Stimulated activated CD4-positive, alpha-beta T cell treated with anti-CD3 and anti-CD28 coated beads, Interleukin-2, amount 100 ng/mL, for 24 hours (primary cell): ENCODE results near the gene PHLDA2.

Experiments
- DNase-seq, 2 donors: peaks; one replicate each; pipeline ENCODE4 v3.0.0-alpha.2; 2020

The PHLDA2 gene

DNA sequence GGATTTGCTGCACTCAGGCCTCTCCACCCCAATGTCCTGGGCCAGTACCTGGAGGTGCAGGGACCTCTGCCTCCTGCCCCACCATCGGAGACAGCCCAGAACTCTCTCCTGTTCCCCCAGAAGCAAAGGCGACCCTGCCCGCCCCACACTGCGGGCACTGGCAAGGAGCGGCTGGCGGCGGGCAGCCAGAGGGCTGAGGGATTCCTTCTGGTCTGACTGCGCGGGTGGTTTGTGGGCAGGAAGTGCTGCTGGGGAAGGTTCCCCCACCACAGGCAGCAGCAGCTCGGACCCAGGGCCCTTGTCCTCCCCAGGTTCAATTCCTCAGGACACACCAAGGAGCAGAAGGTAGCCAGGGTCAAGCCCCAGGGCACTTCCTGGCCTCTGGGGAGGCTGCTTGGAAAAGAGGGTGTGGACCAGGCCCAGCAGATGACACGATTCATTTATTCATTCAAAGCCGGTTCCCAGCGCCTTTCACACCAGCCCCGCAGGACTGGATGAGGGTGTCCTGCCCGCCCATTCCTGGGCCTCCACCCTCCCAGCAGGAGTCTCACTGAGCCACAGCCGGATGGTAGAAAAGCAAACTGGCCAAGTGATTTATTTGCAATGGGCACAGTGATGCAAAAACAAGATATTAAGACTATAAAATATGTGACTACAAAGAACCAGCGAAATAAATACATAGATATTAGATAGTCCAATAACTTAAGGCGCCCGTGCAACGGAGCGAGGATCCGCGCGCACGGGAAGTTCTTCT is 1.2 kb downstream of the PHLDA2 start:
- no peak for DNase-seq

DNA sequence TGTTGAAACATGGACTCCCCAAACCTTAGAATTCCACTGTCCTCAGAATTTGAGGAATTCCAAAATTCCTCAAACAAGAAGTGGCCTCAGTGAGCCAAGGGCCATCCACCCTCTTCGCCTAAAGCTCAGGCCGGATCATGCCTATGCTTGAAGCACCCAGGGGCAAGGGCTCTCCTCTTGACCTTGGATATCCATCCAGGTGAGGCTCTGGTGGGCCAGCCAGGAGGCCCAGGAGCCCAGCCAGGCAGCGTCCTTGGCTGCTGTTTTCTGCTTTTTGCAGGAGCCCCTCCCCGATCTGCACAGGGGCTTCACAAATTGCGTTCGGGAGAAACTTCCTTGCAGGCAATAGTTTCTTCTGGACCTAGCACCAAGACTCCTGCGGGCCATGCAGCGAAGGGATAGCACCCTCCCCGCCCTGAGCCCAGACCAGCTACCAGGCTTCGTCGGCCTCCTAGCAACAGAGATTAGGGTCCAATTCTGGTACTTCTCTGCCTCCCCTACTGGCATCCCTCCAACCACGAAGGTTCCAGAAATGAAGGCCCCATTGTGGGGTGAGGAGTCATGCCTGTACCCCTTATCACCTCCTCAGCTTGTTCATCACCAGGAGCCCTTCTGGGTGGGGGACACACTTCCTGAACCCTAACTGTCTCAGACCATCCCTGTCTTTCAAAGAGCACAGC is 2.0 kb downstream of the PHLDA2 start:
- DNase-seq = no peak

DNA sequence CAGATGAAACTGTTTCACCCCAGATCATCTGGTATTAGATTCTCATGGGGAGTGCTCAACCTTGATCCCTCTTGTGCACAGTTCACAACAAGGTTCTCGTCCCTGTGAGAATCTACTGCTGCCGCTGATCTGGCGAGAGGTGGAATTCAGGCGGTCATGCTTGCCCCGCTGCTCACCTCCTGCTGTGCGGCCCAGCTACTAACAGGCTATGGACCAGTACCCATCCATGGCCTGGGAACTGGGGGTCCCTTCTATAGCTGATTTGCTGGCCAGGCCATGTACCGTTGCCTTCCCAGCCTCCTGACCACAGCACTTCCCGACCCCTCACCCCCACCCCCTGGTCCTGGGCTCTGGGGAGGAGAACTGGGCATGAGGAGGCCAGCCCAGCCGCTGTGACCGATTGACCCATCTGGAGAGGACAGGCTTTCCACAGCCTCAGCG is 2.6 kb downstream of the PHLDA2 start:
- DNase-seq = no peak

DNA sequence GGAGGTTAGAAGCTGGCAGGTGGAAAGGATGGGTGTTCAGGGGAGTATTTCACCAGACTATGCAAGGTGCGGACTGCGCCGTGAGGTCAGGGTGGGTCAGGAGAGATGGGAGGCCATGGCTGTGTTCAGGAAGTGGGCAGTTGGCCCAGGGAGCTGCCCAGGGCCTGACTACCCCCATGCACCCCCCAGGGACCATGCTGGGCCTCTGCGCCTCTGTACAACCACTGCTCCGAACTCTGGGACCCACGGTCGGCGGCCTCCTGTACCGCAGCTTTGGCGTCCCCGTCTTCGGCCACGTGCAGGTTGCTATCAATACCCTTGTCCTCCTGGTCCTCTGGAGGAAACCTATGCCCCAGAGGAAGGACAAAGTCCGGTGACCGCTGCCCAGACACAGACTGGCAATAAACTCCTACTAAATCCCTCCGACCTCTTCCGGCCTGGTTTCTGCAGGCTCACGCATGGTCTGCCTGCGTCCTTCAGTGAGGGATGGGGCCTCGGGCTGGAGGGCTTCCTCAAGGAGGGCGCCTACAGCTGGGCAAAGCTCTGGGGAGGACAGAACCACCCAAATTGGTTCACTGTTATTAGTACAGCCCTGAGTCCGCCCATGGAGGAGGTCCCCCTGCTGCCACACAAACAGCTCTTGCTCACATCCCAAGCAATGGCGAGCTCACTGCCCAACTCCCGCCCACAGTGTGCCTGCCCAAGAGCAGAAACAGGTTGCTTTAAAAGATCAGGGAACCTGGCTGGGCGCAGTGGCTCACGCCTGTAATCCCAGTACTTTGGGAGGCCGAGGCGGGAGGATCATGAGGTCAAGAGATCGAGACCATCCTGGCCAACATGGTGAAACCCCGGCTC is 4.2 kb downstream of the PHLDA2 start:
- DNase-seq = no peak

DNA sequence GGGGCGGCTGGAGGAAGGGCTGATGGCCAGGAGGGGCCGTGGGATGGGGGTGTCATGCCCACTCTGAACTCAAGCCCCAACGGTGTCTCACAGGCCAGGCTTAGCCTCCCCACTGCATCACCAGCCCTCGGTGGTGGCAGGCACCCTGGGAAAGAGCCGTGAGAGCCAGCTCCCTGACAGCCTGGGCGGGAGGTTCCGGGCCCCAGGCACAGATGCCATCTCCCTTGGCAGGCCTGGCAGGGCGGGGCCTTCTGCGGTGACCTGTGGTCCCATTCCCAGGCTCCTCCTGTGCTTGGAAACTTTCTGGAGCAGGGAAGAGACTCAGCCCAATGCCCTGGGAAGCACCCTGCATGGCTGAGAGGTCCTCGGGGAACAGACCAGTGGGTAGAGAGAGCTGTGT is 4.8 kb downstream of the PHLDA2 start:
- DNase-seq = no peak

DNA sequence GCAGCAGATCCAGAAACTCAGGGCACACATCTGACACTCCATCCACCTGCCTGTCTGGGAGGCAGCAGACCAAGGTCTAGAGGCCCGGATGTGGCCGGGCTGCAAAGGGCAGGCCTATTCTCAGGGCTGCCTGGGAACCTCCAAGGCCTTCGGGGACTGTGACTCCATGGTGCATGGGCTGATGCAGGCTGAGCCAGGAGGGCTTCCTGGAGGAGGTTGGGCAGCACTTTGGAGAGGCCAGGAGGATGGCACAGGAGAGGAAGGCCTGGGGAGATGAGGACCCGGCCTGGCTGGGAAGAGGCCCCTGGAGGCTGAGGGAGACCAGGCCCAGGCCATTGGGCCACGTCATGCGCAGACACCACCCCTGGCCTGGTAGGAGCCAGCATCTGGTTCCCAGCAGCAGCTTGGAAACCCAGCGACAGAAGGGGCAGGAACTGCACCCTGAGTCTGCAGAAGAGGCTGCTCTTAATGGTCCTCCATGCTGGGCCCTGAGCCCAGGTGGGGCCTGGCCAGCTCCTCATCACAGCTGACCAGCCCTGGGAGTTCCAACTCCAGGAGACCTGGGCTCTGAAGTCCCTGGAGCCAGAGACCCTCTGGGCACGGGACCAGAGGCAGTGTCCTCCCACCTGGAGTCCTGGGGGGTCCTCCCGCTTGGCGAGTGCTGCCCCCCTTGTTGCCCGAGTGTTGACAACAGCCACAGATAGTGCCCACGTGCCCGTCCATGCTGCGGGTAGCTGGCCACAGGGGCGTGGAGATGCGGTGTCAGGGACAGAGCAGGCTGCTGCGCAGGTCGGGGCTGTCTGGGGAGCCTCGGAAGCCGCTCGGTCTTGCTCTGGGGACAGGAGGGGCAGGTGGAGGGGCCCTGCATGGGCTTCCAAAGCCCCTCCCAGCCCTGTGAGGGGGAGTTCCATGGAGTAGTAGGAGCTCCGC is 5.5 kb downstream of the PHLDA2 start:
- DNase-seq = no peak

DNA sequence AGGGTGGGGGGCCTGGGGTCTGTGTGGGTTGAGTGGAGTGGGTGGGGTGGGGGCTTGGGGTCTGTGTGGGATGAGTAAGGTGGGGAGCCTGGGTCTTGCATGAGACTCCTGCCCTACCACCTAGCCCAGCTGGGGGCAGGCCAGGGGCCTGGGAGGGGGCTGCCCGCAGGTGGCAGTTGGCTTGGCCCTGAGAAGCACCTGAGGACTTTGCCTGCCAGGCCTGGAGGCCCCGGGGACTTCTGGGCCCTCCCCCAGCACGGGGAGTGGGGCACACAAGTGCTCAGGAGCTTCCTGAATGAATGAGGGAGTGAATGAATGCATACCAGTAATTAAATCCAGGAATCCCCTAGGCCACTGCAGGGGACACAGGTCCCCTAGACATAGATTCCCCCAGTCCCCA is 6.6 kb downstream of the PHLDA2 start:
- DNase-seq = no peak

DNA sequence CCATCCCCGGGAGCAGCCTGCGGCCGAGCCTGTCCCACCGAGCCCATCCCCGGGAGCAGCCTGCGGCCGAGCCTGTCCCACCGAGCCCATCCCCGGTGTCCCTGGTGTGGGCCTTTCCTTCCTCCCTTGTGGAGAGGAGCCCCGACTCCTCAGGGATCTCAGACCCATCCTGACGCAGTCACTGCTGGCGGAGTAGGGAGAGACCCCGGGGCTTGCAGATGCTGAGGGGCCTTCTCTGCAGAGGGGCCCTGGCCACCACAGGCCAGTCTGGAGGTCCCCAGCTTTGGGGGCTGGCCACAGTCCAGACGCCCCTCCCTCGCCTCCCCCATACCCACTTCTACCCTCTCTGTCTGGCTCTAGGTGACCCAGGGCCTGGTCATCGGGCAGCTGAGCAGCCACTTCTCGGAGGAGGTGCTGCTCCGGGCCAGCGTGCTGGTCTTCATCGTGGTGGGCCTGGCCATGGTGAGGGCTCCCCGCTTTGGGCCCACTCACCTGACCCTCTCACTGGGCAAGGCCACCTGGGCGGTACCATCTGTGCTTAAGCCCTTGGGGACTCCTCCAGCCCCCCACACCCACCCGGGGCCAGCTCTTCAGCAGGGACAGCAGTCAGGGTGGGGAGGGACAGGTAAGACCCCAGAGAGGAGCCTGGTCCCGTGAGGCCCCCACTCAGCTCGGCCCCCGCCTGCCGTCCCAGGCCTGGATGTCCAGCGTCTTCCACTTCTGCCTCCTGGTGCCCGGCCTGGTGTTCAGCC is 7.3 kb downstream of the PHLDA2 start:
- no peak for DNase-seq

DNA sequence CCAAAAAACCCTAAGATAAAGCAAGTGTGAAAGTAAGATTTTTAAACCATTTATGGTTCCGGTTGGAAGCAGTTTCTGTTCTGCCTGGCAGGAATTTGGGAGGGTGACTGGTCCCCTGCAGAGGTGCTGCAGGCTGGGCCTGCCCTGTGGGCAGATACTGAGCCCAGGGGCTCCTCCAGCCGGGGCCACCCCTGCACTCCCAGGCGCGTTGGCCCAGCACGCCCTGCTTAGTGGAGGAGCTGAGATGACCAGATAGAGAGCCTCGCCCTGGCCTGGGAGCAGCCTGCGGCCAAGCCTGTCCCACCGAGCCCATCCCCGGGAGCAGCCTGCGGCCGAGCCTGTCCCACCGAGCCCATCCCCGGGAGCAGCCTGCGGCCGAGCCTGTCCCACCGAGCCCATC is 8.0 kb downstream of the PHLDA2 start:
- DNase-seq = no peak

DNA sequence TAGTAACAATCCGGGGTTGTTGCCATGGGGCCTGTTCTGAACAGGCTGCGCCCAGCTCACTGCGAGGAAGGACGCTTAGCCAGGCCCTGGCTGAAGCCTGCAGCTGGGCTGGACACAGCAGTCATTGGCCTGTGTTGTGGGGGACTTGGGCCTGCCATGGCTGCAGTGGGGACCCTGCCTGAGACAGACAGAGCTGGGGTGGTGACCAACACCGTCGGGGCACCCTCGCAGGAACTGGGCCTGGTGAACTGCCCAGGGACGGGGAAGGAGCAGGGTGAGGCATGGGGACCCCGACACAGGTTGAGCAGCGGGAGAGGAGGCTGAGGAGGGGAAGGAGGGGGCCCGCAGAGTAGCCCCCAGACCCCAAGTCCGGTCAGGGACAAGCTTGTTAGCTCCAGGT is 8.9 kb downstream of the PHLDA2 start:
- DNase-seq = no peak

DNA sequence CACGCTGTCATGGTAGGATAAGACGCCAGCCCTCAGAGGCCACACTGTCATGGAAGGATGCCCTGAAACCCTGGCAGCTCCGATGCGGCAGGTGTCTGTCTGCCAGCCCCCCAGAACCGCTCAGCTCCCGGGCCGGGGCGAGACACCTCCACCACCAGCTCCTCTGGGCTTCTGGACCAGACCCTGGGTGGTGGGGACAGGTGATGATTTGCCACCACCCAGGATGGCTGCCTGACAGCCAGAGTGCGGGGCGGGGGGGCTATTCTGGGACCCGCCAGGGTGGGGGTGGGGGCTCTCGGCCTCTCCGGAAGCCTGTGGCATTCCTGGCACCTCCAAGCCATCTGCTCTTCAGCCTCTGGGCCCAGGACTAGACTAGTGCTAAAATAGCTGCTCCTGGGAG is 9.4 kb downstream of the PHLDA2 start:
- no peak for DNase-seq

DNA sequence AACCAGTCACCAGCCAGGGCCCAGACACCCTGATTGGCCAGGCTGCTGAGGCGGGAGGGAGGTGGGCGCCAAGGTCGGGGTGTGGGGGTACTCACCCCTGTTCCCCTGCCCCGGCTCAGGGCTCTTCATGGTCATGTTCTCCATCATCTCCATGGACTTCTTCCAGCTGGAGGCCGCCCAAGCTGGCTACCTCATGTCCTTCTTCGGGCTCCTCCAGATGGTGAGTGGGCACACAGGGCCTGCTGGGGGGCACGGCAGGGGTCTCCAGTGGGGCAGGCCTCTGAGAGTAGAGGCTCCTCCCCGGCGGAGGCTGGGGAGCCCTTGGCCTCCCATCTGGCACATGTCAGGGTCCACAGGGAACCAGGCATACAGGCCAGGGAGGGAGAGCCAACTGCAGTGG is 10.0 kb downstream of the PHLDA2 start:
- DNase-seq = no peak

DNA sequence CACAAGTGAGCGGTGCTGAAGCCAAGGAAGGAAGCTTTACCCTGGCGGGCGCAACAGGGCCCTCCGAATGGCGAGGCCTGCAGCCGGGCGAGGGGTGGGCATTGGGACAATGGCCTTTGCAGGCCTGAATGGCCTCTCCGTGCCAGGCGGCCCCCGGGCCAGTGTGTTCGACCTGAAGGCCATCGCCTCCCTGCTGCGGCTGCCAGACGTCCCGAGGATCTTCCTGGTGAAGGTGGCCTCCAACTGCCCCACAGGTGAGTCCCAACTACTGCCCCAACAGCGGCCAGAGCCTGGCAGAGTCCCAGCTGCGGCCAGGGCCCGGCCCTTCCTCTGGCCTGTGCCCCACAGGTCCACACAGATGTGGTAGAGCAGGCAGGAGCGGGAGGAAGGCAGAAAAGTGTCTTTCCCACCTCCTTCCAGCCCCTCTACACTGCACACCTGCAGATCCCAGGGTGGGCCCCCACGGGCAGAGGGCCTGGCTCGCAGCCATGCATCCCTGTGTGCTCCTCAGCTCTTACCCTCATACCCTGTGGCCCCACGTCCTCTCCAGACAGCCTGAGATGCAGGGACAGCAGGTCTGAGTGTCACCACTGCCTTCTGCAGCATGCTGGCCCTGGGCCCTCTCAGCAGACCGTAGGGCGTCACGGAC is 11.3 kb downstream of the PHLDA2 start:
- DNase-seq = no peak

DNA sequence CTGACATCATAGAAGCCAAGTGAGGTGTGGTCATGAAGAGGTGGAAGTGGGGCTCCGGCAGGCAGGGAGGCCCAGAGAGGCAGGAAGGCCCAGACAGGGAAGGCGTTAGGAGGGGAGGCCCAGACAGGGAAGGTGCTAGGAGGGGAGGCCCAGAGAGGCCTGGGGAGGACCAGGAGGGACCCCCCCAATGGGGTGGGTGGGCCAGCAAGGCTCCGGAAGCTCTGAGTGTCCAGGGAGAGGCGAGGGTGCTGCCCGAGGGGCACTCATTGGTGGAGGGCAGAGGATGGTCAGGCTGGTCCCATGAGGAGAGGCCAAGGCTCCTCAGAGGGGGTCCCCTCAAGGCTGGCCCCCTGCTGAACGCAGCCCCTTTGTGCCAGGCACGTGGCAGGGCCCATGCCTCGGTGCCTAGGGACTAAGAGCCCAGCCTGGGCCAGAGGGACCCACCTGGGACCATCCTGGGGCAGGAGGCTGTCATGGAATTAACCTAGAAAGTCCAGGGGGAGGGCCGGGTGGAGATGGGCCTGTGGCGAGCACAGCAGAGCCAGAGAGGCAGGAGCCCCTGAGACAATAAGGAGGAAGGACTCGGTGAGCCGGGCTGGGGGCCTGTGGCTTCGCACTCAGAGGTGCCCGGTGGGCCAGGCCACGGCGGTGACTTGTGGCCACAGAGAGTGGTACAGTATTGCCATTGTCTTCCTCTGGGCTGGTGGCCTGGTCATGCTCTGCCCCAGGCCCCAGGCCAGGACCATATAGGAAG is 12.2 kb downstream of the PHLDA2 start:
- no peak for DNase-seq

DNA sequence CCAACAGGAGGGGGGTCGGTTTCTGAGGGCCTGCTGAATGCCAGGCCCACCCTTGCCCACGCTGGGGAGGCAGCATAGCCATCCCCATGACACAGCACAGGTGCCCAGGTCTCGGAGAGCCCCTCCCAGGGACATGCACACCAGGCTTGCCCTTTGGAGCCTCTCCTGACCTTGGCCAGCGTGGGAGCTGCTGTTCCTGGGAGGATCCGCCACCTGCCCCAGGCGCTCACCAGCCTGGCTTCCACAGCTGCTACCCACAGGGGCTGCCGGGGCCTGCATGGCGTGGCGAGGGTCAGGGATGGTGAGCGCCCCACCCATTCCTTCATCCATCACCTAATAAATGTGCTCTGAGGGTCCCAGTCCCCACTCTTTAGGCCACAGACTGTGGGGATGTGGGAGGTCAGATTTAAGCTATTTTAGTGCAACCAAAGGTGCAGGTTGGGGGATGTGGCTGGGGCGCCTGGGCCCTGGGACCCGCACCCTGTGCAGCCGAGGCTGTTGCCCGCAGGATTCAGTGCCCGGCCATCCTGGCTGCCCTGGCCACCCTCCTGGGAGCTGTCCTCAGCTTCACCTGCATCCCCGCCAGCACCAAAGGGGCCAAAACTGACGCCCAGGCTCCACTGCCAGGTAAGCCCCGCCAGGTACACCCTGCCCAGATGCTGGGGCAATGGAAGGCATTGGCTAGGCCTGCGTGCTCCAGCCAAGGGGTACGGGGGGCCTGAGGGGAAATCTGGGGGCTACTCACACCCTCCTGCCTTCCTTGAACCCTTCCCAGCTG is 12.9 kb downstream of the PHLDA2 start:
- no peak for DNase-seq

DNA sequence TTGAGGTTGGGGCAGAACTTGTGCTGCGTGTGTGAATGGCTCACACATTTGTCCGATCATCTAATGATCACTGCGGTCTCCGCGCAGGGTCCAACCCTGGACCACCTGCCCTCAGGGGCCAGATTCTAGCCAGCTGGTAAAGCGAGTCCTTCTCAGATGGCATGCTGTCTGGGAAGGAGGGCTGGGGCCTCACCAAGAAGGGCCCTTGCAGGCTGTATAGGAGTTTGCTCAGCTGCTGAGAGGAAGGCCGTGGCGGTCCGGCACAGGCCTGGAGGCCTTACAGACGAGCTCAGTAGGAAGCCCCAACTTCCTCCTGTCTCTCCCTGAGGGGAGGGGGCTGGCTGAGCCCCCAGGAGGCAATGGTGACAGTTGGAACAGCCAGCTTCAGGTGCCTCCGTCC is 13.7 kb downstream of the PHLDA2 start:
- DNase-seq = no peak

DNA sequence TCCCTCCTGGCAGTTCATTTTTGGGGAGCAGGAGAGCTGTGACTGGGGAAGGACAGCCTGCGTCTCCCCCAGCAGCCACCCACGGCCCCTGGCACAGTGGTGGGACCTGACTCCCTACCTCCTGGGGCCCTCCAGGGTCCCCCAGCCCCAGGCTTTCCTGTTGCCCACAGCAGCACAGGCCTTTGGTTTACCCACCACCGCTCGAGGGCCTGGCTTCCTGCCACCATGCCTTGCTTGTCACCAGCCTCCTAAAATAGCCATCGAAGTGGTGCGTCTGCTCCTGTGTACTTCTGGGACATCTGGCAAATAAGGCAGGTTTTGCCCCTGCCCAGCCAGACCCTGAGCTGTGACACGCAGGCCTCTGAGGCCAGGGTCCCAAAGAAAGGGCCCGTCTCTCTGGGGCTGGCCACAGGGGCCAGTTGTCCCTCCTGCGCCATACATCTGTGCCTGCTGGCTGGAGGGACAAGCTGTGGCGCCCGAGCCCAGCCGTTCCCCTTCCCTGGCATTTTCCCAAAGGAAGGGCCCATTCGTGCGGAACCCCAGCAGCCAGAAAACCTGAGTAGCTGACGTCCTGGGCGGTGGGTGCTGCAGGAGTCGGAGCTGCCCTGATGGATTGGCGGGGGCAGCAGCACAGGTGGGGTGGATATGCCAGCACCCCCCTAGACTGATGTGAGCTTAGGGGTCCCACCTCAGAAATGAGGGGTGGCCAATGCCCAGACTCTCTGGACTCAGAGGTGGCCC is 14.6 kb downstream of the PHLDA2 start:
- DNase-seq = no peak

DNA sequence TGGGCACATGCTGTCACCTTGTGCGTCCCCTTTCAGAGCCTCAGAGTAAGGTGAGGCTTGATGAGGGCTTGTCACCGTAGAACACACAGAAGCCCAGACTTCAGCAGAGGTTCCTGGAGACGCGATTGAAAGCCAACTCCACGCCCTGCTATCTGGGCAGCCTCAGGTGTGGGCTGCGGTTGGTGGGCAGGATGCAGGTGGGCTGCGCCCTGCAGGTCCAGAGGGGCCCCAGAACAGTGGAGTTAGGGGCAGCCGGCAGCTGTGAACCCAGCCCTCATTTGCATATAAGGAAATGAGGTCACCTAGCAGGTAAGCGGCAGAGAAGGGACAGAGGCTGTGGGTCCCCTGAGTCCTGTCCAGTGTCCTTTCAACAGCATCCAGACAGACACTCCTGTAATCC is 15.4 kb downstream of the PHLDA2 start:
- no peak for DNase-seq

DNA sequence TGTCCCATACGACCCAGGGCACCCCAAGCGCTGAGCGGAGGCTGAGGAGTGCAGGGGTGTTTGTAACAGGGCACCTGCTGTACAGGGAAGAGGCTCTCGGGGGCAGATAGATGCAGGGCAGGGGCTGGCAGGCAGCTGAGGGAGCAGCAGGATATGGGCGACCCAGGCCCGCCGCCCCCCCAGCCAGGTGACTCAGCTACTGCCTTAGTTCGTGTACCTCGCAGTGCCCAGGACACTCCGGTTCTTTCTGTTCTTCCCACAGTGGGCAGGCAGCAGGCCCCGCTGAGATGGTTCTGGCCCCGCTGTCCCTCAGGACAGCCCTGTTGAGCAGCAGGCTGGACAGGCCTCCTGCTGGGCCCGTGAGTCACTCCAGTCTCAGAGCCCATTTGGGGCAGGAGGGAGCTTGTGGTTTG is 16.2 kb downstream of the PHLDA2 start:
- no peak for DNase-seq
